ENCODE measurements around the gene KCNH2.
A peak's percentile ranks its signal among the peaks of the same experiment; 100 is the strongest.
"Not testable (repeated sequence)": the region's sequence is repeated elsewhere in the genome, so short reads cannot be mapped to it uniquely, and the experiment has no call there.

KCNH2 gene

GRCh38 chr7:150978126-150978789, at the start of gene KCNH2:
TSS of gene KCNH2 (minus strand) at chr7:150978321. CDS start at chr7:150977913, 408 bp downstream.
- no peak for FAIRE-seq
- DNase-seq (ENCODE audit: insufficient read length, low spot score): peak; percentile 40

GRCh38 chr7:151027728-151028130, 49.6 kb upstream of the KCNH2 start:
- not testable (repeated sequence) for FAIRE-seq

GRCh38 chr7:151026771-151027727, 48.9 kb upstream of the KCNH2 start:
- DNase-seq (ENCODE audit: insufficient read length, low spot score); FAIRE-seq: not testable (repeated sequence)

More at GRCh38 chr7:151027728-151028130, 49.6 kb upstream of the KCNH2 start:
- DNase-seq (ENCODE audit: insufficient read length, low spot score): not testable (repeated sequence)

DNA sequence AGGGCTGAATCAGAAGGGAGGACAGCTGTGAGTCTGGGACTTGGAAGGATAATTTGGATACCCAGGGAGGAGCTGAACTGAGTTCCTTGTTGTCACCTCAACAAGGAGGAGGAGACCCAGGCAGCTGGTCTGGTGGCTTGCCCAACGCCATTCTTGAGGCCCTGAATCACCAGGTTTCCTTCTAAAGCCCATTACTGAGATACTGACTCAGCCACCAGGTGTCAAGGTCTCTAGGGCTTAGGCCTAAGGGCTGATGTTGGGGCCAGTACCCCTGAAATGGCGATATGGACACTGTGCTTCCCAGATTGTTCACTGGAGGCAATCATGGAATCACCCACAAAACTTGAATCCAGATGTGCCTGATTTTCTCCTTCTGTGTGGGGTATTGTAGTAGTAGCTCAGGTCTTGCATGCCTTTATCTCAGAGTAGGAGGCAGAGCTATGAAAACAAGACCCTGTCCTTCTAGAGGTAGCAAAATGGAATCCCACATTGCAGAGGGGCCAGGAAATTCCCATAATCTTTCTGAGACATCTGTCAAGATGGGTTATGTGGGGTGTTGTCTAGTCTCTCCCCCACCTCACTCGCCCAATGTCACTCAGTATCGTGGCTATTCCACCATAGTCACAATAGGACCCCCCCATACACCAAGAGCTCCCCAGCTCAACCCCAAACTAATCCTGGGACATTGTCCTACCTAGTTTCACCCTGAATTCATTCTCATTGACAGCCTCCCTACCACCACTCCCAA, 48.0 kb upstream of the KCNH2 start:
- FAIRE-seq (no peak), DNase-seq (ENCODE audit: insufficient read length, low spot score) (no peak)

DNA sequence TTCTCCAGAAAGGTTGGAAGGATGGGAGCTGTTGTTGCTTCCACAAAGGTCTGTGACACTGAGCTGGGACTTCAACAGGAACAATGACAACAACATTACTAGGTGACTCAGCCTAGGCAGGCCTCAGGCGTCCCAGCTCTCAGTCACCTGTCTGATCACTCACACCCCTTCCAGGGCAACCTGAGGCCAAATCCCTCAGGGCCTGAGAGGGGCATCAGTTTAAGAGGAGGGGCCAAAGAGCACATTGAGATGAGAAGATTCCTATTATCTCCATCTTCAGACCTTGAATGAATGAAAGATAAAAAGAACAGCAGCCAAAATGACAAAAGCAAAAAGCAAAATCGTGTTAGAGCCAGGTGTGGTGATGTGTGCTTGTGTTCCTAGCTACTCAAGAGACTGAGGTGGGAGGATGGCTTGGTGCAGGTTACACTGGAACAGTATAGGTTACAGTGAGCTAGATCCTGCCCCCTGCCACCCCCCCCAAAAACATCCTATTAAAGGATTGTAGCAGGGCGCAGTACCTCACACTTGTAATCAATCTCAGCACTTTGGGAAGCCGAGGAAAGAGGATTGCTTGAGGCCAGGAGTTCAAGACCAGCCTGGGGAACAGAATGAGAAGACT, 46.4 kb upstream of the KCNH2 start, which contains the start of gene ATG9B:
Gene ATG9B (minus strand): TSS at position 60 of the 622 bp plus-strand sequence. CDS start 71 bp downstream, outside the sequence.
- no peak for FAIRE-seq
- DNase-seq (ENCODE audit: insufficient read length, low spot score): no peak

DNA sequence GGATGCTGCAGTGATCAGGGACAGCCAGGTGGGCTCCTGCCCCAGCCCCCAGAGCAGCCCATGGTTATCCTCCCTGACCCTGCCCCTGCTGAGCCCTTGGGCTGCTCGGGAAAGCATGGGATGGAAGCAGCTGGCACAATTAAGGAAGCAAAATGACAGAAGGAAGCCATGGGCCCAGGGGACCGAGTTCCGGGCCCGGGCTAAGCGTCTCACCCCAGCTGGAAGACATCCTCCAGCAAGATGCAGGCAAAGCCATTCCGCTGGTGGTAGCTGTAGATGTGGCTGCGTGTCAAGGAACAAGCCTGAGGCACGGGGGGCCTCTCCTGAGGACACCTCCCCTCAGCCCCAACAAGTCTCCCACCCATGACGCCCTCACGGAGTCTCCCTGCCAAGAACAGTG, 45.1 kb upstream of the KCNH2 start:
- no peak for DNase-seq (ENCODE audit: insufficient read length, low spot score)
- no peak for FAIRE-seq

GRCh38 chr7:151020231-151020630, 42.1 kb upstream of the KCNH2 start:
- DNase-seq (ENCODE audit: insufficient read length, low spot score) (no peak), FAIRE-seq (no peak)

DNA sequence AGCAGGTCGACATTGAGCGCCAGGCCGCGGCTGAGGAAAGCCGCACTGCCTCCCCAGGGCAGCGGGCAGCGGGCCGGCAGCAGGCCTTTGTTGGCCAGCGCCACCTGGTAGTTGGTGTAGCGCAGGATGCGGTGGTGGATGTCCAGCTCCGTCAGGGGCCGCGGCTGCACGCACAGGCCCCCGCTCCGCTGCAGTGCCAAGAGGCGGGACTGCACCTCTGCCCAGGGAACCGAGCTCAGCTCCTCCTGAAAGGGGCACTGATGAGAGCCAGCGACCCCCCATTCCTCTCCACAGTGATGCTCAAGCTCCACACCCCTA, 41.0 kb upstream of the KCNH2 start:
- DNase-seq (ENCODE audit: insufficient read length, low spot score) (no peak), FAIRE-seq (no peak)

- FAIRE-seq (no peak), DNase-seq (ENCODE audit: insufficient read length, low spot score) (no peak)
Observed at GRCh38 chr7:151018421-151019129, 40.5 kb upstream of the KCNH2 start.

DNA sequence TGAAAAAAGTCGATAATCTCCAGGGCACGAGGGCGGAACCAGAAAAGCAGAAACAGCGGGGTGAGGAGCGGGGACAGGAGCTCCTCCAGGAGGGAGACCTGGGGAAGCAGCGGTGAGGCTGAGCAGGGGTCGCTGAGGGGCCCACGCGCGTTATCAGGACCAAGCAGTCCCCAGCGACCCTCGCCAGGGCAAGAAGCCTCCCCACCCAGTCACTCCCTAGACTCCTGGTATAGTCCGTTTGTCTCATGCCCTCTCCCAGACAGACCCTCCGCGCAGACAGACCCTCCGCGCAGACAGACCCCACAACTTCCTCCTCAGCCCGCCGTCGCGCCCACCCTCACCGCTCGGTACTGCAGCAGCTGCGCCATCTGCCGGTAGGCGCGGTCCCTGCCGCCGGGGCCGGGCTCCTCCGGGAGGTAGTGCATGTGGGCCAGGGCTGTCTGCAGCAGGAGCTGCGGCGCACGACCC, 39.9 kb upstream of the KCNH2 start:
- DNase-seq (ENCODE audit: insufficient read length, low spot score): peak; percentile 63

DNA sequence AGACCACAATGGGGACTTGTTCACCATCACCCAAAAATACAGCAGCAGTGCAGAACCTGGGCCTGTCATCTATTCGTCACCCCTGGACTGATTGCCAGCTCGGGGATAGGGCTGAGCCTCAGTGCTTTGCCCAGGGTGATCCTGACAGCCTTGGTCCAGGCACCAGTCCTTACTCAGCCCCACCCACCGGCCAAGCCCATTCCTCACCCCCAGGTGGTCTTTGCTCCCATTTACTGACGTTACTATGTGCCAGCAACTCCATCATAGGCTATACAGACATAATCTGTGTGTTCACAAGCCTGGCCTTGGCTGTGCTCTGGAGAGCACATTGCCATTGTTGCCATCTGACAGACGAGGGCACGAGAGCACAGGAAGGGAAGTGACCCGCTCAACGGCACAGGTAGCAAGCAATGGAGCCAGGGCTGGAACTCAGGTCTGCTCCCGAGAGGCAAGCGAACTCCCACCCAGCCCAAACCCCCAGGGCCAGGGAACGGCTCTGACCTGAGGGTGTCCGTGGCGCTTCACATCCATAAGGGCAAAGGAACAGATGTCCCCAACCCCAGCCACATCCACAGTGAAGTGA, 39.3 kb upstream of the KCNH2 start:
- FAIRE-seq: no peak
- no peak for DNase-seq (ENCODE audit: insufficient read length, low spot score)

More for the DNA sequence above, 39.9 kb upstream of the KCNH2 start:
- peak; percentile 44 for FAIRE-seq

GRCh38 chr7:151016942-151017341, 38.8 kb upstream of the KCNH2 start:
- DNase-seq (ENCODE audit: insufficient read length, low spot score) (no peak), FAIRE-seq (no peak)

DNA sequence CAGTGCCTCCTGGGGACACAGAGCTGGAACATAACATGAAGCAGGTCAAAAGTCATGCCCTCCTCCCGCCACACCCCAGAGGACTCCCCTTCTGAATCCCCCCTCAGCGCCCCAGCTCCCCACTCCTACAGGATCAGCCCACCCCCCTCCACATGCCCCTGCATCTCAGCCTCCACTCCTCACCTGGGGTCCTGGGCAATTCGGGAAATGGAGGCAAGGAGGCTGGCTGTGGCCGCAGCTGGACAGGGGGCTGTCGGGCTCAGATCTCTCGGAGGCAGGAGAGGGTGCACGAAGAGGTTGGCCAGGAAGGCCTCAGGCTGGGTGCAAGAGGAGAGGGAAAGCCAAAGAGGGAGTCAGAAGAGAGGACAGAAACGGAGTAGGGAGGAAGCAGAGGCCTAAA, 38.4 kb upstream of the KCNH2 start:
- no peak for FAIRE-seq

GRCh38 chr7:151015967-151016366, 37.8 kb upstream of the KCNH2 start:
- FAIRE-seq: no peak
- no peak for DNase-seq (ENCODE audit: insufficient read length, low spot score)

More for the DNA sequence above, 38.4 kb upstream of the KCNH2 start:
- no peak for DNase-seq (ENCODE audit: insufficient read length, low spot score)

DNA sequence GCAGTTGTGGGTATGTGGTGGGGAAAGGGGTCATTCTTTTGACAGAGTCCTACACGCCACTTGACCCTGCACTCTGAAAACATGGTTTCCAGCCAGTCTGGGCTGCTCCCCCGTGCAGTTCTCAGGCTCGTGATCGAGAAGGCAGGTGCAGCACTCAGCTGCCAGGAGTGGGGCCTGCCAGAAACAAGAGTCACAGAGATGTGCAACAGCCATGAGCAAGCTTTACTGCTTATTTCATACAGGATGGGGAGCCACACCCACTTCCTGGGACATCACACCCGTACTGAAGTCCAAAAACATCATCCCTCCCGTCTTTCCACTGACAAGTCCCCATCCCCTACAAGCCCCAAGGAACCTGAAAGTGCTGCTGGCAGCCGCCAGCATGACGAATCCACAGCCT, 36.8 kb upstream of the KCNH2 start:
- DNase-seq (ENCODE audit: insufficient read length, low spot score): no peak
- no peak for FAIRE-seq

DNA sequence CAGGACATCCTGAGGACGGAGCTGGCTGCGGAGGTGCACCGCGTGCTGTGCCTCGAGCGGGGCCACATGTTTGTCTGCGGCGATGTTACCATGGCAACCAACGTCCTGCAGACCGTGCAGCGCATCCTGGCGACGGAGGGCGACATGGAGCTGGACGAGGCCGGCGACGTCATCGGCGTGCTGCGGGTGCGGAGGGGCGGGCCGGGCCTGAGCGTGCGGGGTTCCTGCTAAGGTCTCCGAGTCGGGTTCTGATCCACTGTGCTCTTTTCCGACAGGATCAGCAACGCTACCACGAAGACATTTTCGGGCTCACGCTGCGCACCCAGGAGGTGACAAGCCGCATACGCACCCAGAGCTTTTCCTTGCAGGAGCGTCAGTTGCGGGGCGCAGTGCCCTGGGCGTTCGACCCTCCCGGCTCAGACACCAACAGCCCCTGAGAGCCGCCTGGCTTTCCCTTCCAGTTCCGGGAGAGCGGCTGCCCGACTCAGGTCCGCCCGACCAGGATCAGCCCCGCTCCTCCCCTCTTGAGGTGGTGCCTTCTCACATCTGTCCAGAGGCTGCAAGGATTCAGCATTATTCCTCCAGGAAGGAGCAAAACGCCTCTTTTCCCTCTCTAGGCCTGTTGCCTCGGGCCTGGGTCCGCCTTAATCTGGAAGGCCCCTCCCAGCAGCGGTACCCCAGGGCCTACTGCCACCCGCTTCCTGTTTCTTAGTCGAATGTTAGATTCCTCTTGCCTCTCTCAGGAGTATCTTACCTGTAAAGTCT, 35.8 kb upstream of the KCNH2 start:
- FAIRE-seq: no peak
- no peak for DNase-seq (ENCODE audit: insufficient read length, low spot score)

GRCh38 chr7:151013356-151013732, 35.2 kb upstream of the KCNH2 start:
- no peak for DNase-seq (ENCODE audit: insufficient read length, low spot score)
- no peak for FAIRE-seq

- peak; percentile 54 for DNase-seq (ENCODE audit: insufficient read length, low spot score)
- no peak for FAIRE-seq
Observed at GRCh38 chr7:151012911-151013347, 34.8 kb upstream of the KCNH2 start.

Measured in HTR-8/SVneo (cell line).